GM21619 (cell line): ENCODE results near the gene SHE.
"Not testable (repeated sequence)": the region's sequence is repeated elsewhere in the genome, so short reads cannot be mapped to it uniquely, and the experiment has no call there.

Experiments used
- ATAC-seq: cut with Tn5 transposase; IDR thresholded peaks from one replicate; pipeline ENCODE4 v1.9.1; 2021; ENCODE audit not compliant: unreplicated experiment

SHE gene

DNA sequence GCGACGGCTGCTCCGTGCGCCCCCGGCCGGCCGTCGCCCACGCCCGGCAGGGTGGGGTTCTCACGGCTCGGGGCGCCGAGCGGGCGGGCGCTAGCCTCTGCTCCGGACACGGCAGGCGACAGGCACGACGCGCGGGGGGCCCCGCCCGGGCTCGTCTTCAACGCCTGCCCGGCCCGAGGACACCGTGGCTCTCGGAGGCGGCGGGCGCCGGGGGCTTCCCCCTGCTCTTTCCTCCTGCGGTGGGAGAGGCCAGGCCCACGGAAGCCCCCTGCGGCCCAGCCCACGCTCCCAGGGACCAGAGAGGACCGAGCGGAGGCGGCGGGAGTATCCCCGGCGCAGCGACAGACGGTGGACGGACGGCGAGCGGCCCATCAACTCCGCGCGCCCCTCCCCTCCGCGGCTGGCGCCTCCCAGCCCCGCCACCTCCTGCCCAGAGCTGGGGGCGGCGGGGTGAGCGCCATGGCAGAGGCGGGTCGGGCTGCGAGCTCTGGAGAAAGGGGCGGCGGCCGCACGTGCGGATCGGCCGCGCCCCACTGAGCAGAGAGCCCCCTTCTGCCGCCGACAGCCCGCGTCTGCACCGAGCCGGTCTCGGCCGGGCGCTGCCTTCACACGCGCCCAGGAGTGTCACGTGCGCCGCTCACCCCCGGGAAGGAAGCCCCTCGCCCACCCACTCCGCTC, at the start of gene SHE, which contains the start of gene TDRD10:
Gene SHE (minus strand): TSS at position 347 of the 678 bp plus-strand sequence. CDS start 386 bp downstream, outside the sequence.
Gene TDRD10 (plus strand): TSS at position 154 of the 678 bp plus-strand sequence. CDS start 4,685 bp downstream, outside the sequence.
- ATAC-seq: no peak

DNA sequence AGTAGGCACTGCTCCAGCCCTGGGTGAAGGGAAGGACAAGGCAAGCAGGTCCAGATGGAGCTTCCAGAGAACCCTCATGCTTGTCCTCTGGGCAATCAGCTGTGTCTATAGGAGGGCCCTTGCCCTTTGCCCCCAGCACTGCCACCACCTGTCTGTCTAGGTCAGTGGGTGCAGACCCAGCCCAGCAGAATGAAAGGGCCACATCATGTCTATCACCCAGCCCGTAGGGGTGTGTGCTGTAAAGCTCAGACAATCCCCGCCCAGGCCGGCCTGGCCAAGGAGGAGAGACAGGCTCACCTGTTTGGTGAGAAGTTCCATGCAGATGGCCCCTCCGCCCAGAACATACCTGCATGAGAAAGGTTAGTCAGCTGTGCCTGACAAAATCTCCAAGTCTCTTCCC, 49.3 kb upstream of the SHE start:
- no peak for ATAC-seq

GRCh38 chr1:154550657-154551056, 48.4 kb upstream of the SHE start:
- ATAC-seq: no peak

DNA sequence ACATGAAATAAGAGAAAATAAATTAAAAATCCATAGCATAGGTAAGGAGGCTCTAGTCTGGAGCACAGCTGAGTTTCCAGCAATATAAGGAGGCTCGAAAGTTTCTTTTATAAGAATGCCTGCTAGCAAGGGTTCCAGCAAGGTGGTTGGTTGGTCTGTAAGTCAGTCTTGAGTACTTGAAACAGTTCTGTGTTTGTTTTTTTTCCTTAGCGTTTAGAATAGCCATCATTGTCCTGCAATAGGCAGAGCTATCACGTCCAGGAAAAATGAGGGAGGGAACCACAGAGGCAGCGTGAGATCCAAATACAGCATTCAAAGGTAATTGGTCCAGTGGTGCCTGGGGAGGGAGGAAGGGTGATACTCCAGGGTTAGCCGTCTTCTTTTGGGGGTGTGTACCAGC, 47.9 kb upstream of the SHE start:
- no peak for ATAC-seq

GRCh38 chr1:154549202-154549770, 47.1 kb upstream of the SHE start:
- no peak for ATAC-seq

DNA sequence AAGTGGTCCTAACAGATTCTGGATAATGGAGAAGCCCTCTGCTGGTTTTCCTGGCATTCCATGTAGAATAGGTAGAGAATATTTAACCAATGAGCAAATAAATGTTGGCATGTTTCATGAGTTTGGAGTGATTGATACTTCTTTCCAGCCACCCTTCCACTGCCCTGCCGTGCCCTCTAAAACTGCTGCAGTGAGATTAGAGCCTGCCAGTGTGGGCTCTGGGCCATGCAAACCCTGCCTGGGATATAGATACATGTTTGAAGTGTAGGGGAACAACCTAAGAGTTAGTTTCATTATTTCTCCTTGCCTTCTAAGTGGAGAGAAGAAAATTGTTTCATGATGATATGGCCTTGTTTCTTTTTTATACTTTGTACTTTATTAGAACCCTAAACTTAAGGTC, 45.8 kb upstream of the SHE start:
- ATAC-seq: no peak

- ATAC-seq: no peak
Observed at GRCh38 chr1:154547105-154547732, 45.0 kb upstream of the SHE start.

- no peak for ATAC-seq
Observed at GRCh38 chr1:154546264-154547063, 44.3 kb upstream of the SHE start.

- no peak for ATAC-seq
Observed at GRCh38 chr1:154541231-154541630, 39.0 kb upstream of the SHE start.

DNA sequence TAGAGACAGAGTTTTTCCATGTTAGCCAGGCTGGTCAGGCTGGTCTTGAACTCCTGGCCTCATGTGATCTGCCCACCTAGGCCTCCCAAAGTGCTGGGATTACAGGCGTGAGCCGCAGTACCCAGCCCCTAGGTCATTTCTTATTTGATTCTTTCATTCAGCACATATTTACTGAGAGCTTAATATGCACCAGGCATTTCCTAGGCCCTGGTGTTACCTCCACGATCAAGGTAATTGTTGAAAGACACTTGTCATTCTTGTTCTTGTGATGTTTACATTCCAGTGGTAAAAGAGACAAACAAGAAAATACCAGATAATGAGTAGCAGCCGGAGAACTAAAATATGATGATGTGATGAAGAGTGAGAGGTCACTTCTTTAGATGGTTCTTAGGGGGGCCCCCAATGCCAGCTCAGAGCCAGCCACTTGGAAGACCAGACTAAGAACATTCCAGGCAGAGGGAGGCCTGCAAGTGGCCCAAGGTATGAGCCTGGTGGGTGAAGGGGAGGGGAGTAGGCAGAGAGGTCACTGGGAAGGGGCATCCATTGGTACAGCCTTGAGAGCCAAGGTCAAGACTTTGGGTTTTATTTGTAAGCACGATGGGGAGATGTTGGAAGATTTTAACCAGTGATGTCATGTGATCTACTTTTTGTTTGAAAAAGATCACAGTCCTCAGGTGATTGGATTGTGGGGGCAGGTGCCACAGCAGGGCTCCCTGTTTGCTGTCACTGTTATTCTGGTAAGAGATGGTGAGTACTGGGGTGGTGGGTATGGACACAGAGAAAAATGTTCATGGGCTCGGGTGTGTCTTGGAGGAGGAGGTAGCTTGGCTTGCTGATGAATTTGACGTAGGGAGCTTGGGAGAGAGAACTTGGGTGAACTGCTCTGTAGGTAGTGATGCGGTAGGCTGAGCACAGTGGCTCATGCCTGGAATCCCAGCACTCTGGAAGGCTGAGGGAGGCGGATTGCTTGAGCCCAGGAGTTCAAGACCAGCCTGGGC, 37.6 kb upstream of the SHE start:
- no peak for ATAC-seq

- ATAC-seq: no peak
Observed at GRCh38 chr1:154536570-154536969, 34.4 kb upstream of the SHE start.

- no peak for ATAC-seq
Observed at GRCh38 chr1:154533952-154534844, 32.0 kb upstream of the SHE start.

DNA sequence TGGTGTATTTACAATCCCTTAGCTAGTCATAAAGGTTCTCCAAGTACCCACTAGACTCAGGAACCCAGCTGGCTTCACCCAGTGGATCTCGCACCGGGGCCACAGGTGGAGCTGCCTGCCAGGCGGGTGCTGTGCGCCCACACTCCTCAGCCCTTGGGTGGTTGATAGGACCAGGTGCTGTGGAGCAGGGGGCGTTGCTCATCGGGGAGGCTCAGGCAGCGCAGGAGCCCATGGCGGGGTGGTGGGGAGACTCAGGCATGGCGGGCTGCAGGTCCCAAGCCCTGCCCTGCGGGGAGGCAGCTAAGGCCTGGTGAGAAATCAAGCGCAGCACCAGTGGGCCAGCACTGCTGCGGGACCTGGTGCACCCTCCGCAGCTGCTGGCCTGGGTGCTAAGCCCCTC, 29.7 kb upstream of the SHE start:
- not testable (repeated sequence) for ATAC-seq

GRCh38 chr1:154529308-154529707, 27.1 kb upstream of the SHE start:
- no peak for ATAC-seq

DNA sequence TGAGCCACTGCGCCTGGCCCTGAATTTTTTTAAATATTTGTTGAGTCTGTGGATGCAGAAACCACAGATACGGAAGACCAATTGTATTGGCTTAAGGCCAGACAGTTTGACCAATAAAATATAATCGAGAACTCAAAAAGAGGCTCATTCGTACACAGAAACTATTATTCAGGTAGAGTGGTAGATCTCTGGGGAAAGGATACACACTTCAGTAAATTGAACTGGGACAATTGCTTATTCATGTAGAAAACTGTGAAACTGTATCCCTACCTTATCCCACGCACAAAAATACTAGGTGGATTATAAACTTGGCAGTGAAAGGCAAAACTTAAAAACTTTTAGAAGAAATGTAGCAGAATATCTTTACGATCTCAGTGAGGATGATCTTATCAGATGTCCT, 25.0 kb upstream of the SHE start:
- ATAC-seq: no peak

DNA sequence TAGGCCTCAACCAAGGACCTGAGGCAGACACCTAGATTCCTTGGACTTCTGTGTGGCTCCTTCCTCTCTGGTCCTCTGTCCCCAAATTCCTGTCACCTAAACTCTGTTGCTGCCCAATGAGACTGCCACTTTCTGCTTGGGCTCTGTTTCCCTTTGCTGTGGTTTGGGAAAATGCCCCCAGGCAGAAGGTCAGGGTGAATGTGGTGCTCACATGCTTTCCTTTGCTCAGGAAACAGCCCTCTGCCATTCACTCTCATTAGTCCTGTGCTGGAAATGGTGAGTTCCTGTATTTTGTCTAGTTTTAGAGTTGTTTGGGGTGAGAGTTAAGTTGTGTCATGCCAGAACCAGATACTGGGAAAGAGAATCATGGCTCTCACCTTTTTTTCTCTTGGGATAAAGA, 22.7 kb upstream of the SHE start:
- ATAC-seq: no peak

GRCh38 chr1:154521695-154522094, 19.5 kb upstream of the SHE start:
- no peak for ATAC-seq

GRCh38 chr1:154520333-154520732, 18.1 kb upstream of the SHE start:
- no peak for ATAC-seq

GRCh38 chr1:154519591-154519991, 17.4 kb upstream of the SHE start:
- no peak for ATAC-seq
